HG03139 (cell line): Measurements from ENCODE around the gene KIR2DL3.

Experiments
- ATAC-seq: cut with Tn5 transposase; IDR thresholded peaks from one replicate; pipeline ENCODE4 v1.9.1; 2021; ENCODE audit not compliant: unreplicated experiment

Gene KIR2DL3

DNA sequence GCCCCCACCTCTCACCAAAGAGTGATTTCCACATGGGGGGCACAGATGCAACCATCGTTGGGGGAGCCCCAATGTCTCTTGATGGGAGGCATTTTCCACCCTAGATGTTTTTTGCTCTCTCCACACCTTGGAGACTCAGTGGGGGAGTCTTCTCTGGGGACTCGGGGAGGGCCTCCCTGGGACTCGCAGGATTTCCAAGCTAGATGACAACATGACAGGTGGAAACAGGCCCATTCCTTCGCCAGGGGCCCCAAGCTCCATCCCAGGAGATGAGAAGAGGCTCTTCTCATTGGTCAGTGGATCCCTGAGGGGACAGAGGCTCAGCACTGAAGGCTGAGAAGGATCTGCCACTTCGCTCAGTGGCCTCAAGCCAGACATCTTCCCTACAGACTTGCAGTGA is 52.4 kb downstream of the KIR2DL3 start:
- no peak for ATAC-seq

DNA sequence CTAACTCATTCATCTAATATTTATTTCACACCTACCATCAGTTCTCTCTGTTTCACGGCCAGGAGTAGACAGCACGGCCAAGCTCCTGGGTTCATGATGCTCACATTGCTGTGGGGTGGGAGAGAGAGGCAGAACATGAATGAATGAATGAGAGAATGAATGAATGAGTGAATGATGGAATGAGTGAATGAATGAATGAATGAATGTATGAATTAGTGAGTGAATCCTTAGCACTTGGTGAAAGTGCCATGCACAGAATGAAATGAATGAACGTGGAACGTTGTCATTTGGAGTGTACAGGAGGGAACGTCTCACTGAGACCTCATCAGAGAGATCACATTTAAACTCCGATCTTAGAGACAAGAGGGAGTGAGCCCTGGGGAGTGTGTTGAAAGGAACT is 53.2 kb downstream of the KIR2DL3 start:
- no peak for ATAC-seq

DNA sequence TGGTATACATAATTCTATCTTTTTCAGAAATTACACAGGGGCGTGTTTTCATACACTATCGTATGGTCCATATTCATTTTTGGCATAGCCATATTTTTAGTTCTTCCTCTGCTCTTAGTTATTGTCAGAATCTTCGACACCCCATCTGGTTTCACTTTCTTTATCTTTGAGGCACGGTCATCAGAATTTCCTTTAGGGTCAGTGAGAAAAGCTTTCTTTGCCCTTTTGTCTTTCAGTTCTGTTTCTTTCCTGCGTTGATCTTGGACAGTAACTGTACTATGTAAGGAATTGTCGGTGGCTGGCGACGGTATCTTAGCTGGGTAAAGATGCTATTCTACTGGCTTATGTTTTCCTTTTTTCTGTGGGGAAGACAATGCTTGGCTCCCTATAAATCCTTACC is 54.5 kb downstream of the KIR2DL3 start:
- ATAC-seq: no peak

DNA sequence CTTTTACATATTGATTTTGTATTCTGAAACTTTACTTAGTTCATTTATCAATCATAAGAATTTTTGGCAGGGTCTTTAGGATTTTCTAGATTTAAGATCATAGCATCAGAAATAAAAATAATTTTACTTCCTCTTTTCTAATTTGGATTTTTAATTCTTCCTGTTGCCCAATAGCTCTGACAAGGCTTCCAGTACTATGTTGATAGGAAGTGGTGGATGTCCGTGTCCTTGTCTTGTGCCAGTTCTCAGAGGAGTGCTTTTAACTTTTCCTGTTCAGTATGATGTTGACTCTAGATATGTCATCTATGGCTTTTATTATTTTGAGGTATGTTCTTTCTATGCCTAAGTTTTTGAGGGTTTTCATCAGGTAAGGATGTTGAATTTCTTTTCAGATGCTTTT is 57.4 kb downstream of the KIR2DL3 start:
- ATAC-seq: no peak
